Activated T-cell treated with anti-CD3 and anti-CD28 coated beads, Interleukin-2, amount 50 U/mL, for 48 hours (primary cell): Measurements from ENCODE around the gene HOXC9.
A peak's percentile ranks its signal among the peaks of the same experiment; 100 is the strongest.

Experiments used
- DNase-seq, 2 experiments: peaks; one replicate each; pipeline ENCODE4 v3.0.0-alpha.2; 2020

The HOXC9 gene

GRCh38 chr12:54002278-54002914 is 2.4 kb downstream of the HOXC9 start:
- no peak for DNase-seq

GRCh38 chr12:54002915-54003389 is 3.0 kb downstream of the HOXC9 start:
- DNase-seq, result no peak

GRCh38 chr12:54003625-54004024 is 3.7 kb downstream of the HOXC9 start:
- no peak for DNase-seq

- DNase-seq, result no peak
These were observed 4.3 kb downstream of the HOXC9 start for GRCh38 chr12:54004063-54004840.

- no peak for DNase-seq
These were observed 5.0 kb downstream of the HOXC9 start for GRCh38 chr12:54004841-54005530.

GRCh38 chr12:54005531-54005852 is 5.5 kb downstream of the HOXC9 start:
- no peak for DNase-seq

- peak; percentile 91 to 92 for DNase-seq
These were observed 6.0 kb downstream of the HOXC9 start for GRCh38 chr12:54005853-54006558.

- no peak for DNase-seq
These were observed 6.7 kb downstream of the HOXC9 start for GRCh38 chr12:54006559-54007220.

GRCh38 chr12:54007538-54008259 is 7.7 kb downstream of the HOXC9 start:
- DNase-seq, result no peak

- no peak for DNase-seq
These were observed 8.2 kb downstream of the HOXC9 start for GRCh38 chr12:54008260-54008552.

- DNase-seq, result no peak
These were observed 9.5 kb downstream of the HOXC9 start for GRCh38 chr12:54009171-54010052.

GRCh38 chr12:54010053-54010971 is 10.4 kb downstream of the HOXC9 start:
- no peak for DNase-seq

GRCh38 chr12:54010972-54011664 is 11.2 kb downstream of the HOXC9 start:
- no peak for DNase-seq

- no peak for DNase-seq
These were observed 11.9 kb downstream of the HOXC9 start for GRCh38 chr12:54011665-54012532.

GRCh38 chr12:54012631-54013409 is 12.9 kb downstream of the HOXC9 start:
- DNase-seq, result no peak

GRCh38 chr12:54014377-54015017 is 14.5 kb downstream of the HOXC9 start:
- DNase-seq, result no peak
